Osteocyte (in vitro differentiated cells): ENCODE results near the gene BLID. TPM values are rescaled to one million over a fixed set of nuclear protein-coding genes. Genes with fewer than 3 reads are reported as not detected.
A peak's percentile ranks its signal among the peaks of the same experiment; 100 is the strongest.

ENCODE experiments used
- DNase-seq: peaks from one replicate; pipeline ENCODE4 v3.0.0; 2021; ENCODE audit warnings: mixed read lengths; ENCODE audit not compliant: unreplicated experiment; ENCODE audit errors: extremely low spot score
- H3K27ac Mint-ChIP-seq: one replicate; pipeline ENCODE4 v1.8.0; 2021; ENCODE audit warnings: mild to moderate bottlenecking, mixed read lengths; ENCODE audit not compliant: unreplicated experiment
- H3K27me3 Mint-ChIP-seq: one replicate; pipeline ENCODE4 v1.8.0; 2021; ENCODE audit warnings: mixed read lengths; ENCODE audit not compliant: unreplicated experiment
- H3K36me3 Mint-ChIP-seq: one replicate; pipeline ENCODE4 v1.8.0; 2021; ENCODE audit warnings: mixed read lengths; ENCODE audit not compliant: unreplicated experiment
- H3K4me1 Mint-ChIP-seq: one replicate; pipeline ENCODE4 v1.8.0; 2021; ENCODE audit warnings: mixed read lengths; ENCODE audit not compliant: unreplicated experiment
- H3K4me3 Mint-ChIP-seq: one replicate; pipeline ENCODE4 v1.8.0; 2021; ENCODE audit warnings: mild to moderate bottlenecking, moderate library complexity, mixed read lengths; ENCODE audit not compliant: unreplicated experiment
- H3K9me3 Mint-ChIP-seq: one replicate; pipeline ENCODE4 v1.8.0; 2021; ENCODE audit warnings: mixed read lengths; ENCODE audit not compliant: unreplicated experiment
- total RNA-seq: library from RNA; stranded (reverse); gene quantifications from 2 replicates; pipeline ENCODE4 v1.2.1, GENCODE V29; 2021
- TF ChIP-seq, protein P1 (sequence below): fragments of 200-600 bp; sonication (generic); IDR thresholded peaks from 2 replicates; pipeline ENCODE4 v1.5.0; 2021; ENCODE audit warnings: antibody characterized with exemption, mild to moderate bottlenecking, moderate library complexity

The BLID gene
- total RNA-seq, 1 donor from 2014 or later: 1.4 TPM

DNA sequence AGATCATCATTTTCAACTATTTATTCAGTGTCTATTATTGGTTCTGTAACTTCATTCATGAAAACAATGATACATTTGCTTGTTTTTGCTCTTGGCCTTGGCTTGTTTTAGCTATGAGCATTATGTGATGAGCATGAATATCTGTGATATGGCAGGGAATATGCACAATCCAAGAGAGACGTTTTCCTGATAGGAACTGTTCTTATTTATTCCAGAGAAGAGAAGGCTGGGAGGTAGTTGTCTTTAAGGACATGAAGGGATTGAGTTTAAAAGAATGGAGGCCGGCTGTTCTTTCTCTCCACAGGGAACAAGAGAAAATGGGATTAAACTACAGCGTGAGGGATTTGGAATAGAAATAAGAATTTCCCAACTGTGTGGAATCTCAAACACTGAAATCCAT lies 30.3 kb downstream of the BLID start:
- Mint-ChIP-seq H3K36me3 (peaks cover 29% of the 10 kb centered on the region), H3K27ac (peak overlapping the region; percentile 88), H3K9me3 (peaks cover 1% of the 10 kb centered on the region), H3K4me1 (peaks cover 55% of the 10 kb centered on the region), H3K4me3 (no peak overlapping the region), H3K27me3 (no peaks in the 10 kb centered on the region)
- TF ChIP-seq, protein P1, sequence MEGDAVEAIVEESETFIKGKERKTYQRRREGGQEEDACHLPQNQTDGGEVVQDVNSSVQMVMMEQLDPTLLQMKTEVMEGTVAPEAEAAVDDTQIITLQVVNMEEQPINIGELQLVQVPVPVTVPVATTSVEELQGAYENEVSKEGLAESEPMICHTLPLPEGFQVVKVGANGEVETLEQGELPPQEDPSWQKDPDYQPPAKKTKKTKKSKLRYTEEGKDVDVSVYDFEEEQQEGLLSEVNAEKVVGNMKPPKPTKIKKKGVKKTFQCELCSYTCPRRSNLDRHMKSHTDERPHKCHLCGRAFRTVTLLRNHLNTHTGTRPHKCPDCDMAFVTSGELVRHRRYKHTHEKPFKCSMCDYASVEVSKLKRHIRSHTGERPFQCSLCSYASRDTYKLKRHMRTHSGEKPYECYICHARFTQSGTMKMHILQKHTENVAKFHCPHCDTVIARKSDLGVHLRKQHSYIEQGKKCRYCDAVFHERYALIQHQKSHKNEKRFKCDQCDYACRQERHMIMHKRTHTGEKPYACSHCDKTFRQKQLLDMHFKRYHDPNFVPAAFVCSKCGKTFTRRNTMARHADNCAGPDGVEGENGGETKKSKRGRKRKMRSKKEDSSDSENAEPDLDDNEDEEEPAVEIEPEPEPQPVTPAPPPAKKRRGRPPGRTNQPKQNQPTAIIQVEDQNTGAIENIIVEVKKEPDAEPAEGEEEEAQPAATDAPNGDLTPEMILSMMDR: no peak
- DNase-seq: no peak

DNA sequence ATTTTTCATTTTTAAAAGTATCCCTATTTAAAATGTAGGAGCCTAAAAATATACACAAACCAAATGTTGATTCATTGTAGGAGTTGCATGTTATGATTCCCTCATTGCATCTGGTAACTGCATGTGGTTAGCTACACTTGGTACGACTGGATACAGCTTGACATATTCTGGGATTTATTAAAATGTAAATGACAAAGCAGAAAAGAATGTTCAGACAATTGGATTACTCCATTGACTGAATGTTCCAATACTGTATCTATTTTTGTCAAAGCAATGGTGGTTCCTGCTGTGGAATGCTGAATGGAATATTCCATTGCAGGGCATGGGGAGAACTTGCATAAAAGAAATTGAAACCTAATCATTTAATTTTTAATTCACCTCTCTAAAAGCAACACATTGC lies 30.8 kb downstream of the BLID start:
- H3K4me1 Mint-ChIP-seq: peaks cover 53% of the 10 kb centered on the region
- H3K27ac Mint-ChIP-seq: peak overlapping the region; percentile 88
- no peak for DNase-seq
- H3K27me3 Mint-ChIP-seq: no peaks in the 10 kb centered on the region
- peaks cover 28% of the 10 kb centered on the region for H3K36me3 Mint-ChIP-seq
- H3K4me3 Mint-ChIP-seq: no peak overlapping the region
- TF ChIP-seq, protein P1: no peak
- H3K9me3 Mint-ChIP-seq: no peaks in the 10 kb centered on the region

DNA sequence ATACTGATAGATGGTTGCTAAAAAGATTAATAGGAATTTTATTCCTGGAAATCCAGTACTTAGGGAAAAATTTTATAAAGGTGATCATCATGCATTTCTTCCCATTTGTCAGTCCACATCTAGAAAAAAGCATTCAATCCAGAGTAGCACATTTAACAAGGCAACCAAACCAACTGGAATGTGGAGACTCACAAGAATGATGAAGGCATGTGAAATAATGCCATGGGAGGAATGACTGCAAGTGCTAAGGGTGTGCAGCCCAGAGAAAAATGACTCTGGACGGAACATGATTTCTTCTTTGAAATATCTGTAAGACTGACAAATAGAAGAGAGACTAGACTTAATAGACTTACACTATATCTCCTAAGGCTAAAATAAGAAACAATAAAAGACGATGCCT lies 33.8 kb downstream of the BLID start:
- H3K4me3 Mint-ChIP-seq: no peak overlapping the region
- no peaks in the 10 kb centered on the region for H3K27me3 Mint-ChIP-seq

DNA sequence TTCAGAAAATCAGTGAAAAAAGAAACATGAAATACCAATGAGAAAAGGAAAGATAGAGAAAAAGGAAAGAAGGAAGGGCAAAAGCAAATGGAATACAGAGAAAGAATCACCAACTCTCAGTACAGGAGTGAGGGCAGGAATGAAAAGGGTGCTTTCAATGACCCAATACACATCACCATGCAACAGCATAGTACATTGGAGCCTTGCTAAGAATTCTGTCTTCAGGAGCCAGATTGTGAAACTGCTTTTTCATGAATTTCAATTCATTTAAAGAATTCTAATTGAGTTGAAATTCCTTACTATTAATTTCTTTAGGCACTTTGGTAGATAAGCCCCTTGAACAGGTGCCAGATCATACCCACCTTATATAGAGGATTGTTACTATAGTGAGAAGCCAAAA lies 34.9 kb downstream of the BLID start:
- TF ChIP-seq, protein P1: no peak
- Mint-ChIP-seq H3K9me3 (no peaks in the 10 kb centered on the region), H3K4me1 (peaks cover 22% of the 10 kb centered on the region), H3K27ac (no peak overlapping the region), H3K4me3 (no peak overlapping the region), H3K27me3 (no peaks in the 10 kb centered on the region), H3K36me3 (peaks cover 3% of the 10 kb centered on the region)
- DNase-seq: no peak

More for the DNA sequence above, 33.8 kb downstream of the BLID start:
- no peak for DNase-seq
- no peak overlapping the region for H3K27ac Mint-ChIP-seq
- peaks cover 4% of the 10 kb centered on the region for H3K36me3 Mint-ChIP-seq
- peaks cover 33% of the 10 kb centered on the region for H3K4me1 Mint-ChIP-seq
- no peaks in the 10 kb centered on the region for H3K9me3 Mint-ChIP-seq
- TF ChIP-seq, protein P1: no peak

DNA sequence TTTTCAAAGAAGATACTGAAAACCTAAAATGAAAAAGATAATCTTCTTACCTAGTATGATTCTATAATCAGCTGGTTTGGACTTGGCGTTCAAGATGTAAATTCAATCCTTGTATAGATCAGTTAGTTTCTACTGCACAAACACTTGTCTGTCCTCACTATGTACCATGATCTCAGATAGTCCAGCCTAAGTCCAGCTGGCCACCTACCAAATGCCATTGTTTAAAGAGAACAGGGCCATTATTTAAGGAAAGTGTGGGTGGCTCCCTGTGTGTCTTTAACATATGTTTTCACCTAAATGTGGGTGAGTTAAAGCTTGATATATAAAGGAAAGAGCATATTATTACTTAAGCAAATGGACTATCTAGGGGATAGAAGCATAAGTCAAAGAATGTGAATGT lies 38.6 kb downstream of the BLID start:
- Mint-ChIP-seq H3K36me3 (peaks cover 3% of the 10 kb centered on the region), H3K4me3 (no peak overlapping the region), H3K9me3 (no peaks in the 10 kb centered on the region), H3K27me3 (no peaks in the 10 kb centered on the region), H3K4me1 (peaks cover 3% of the 10 kb centered on the region), H3K27ac (no peak overlapping the region)
- TF ChIP-seq, protein P1: no peak
- no peak for DNase-seq
